KOPT-K1 (cell line): Measurements from ENCODE around the gene EXOC1.

Experiments used
- H3K27ac ChIP-seq: fragments of 200-600 bp; sonication (generic); 2 replicates; pipeline ENCODE4 v1.5.1; 2016; ENCODE audit warnings: antibody characterized with exemption, mild to moderate bottlenecking, low read depth, low read length; ENCODE audit not compliant: poor library complexity, severe bottlenecking
- H3K36me3 ChIP-seq: fragments of 200-600 bp; sonication (generic); 2 replicates; pipeline ENCODE4 v1.5.1; 2017; ENCODE audit warnings: antibody characterized with exemption, mild to moderate bottlenecking, low read length, moderate library complexity; ENCODE audit not compliant: insufficient read depth
- H3K9me3 ChIP-seq: fragments of 200-600 bp; sonication (generic); 2 replicates; pipeline ENCODE4 v1.5.1; 2017; ENCODE audit warnings: antibody characterized with exemption, low read length, mild to moderate bottlenecking; ENCODE audit not compliant: insufficient read depth, poor library complexity, severe bottlenecking

EXOC1 gene

GRCh38 chr4:55853484-55854046 is at the start of gene EXOC1:
TSS of gene EXOC1 (plus strand) at chr4:55853648. CDS start at chr4:55858324, 4,676 bp downstream.
- H3K27ac ChIP-seq, result peak within 1 kb of the TSS; percentile 79
- peaks cover 6% of the 10 kb centered on the region for H3K9me3 ChIP-seq
- H3K36me3 ChIP-seq, result peaks cover 5% of the 10 kb centered on the region; the same call in 1 of the 2 replicates

GRCh38 chr4:55807556-55807955 is 45.9 kb upstream of the EXOC1 start:
- no peak overlapping the region for H3K27ac ChIP-seq
- H3K9me3 ChIP-seq, result no peaks in the 10 kb centered on the region
- no peaks in the 10 kb centered on the region for H3K36me3 ChIP-seq

GRCh38 chr4:55808186-55808585 is 45.3 kb upstream of the EXOC1 start:
- Histone ChIP-seq H3K9me3 (no peaks in the 10 kb centered on the region), H3K36me3 (no peaks in the 10 kb centered on the region), H3K27ac (no peak overlapping the region)

GRCh38 chr4:55808632-55809031 is 44.8 kb upstream of the EXOC1 start:
- H3K27ac ChIP-seq, result no peak overlapping the region
- H3K36me3 ChIP-seq, result no peaks in the 10 kb centered on the region
- H3K9me3 ChIP-seq, result no peaks in the 10 kb centered on the region

- Histone ChIP-seq H3K27ac (no peak overlapping the region), H3K36me3 (no peaks in the 10 kb centered on the region)
Observed at GRCh38 chr4:55817691-55818090, 35.8 kb upstream of the EXOC1 start.

GRCh38 chr4:55819634-55820033 is 33.8 kb upstream of the EXOC1 start, which contains the start of gene EXOC1L:
TSS of gene EXOC1L (plus strand) at chr4:55819790. CDS start at chr4:55820027, 237 bp downstream.
- Histone ChIP-seq H3K27ac (no peak within 1 kb of the TSS), H3K36me3 (no peaks in the 10 kb centered on the region), H3K9me3 (no peaks in the 10 kb centered on the region)

More at GRCh38 chr4:55817691-55818090, 35.8 kb upstream of the EXOC1 start:
- no peaks in the 10 kb centered on the region for H3K9me3 ChIP-seq

- Histone ChIP-seq H3K9me3 (no peaks in the 10 kb centered on the region), H3K36me3 (no peaks in the 10 kb centered on the region), H3K27ac (no peak overlapping the region)
Observed at GRCh38 chr4:55820279-55820678, 33.2 kb upstream of the EXOC1 start.

- no peaks in the 10 kb centered on the region for H3K9me3 ChIP-seq
- no peaks in the 10 kb centered on the region for H3K36me3 ChIP-seq
- no peak overlapping the region for H3K27ac ChIP-seq
Observed at GRCh38 chr4:55822329-55822728, 31.1 kb upstream of the EXOC1 start.

- no peak overlapping the region for H3K27ac ChIP-seq
- H3K9me3 ChIP-seq, result no peaks in the 10 kb centered on the region
- H3K36me3 ChIP-seq, result no peaks in the 10 kb centered on the region
Observed at GRCh38 chr4:55824865-55825264, 28.6 kb upstream of the EXOC1 start.

GRCh38 chr4:55826986-55827385 is 26.5 kb upstream of the EXOC1 start:
- no peaks in the 10 kb centered on the region for H3K36me3 ChIP-seq
- no peaks in the 10 kb centered on the region for H3K9me3 ChIP-seq
- no peak overlapping the region for H3K27ac ChIP-seq

GRCh38 chr4:55827582-55827981 is 25.9 kb upstream of the EXOC1 start:
- no peaks in the 10 kb centered on the region for H3K9me3 ChIP-seq
- H3K36me3 ChIP-seq, result no peaks in the 10 kb centered on the region
- H3K27ac ChIP-seq, result no peak overlapping the region

- Histone ChIP-seq H3K36me3 (no peaks in the 10 kb centered on the region), H3K27ac (no peak overlapping the region), H3K9me3 (no peaks in the 10 kb centered on the region)
Observed at GRCh38 chr4:55830048-55830447, 23.4 kb upstream of the EXOC1 start.

- H3K36me3 ChIP-seq, result no peaks in the 10 kb centered on the region
- no peak overlapping the region for H3K27ac ChIP-seq
- no peaks in the 10 kb centered on the region for H3K9me3 ChIP-seq
Observed at GRCh38 chr4:55830716-55831115, 22.7 kb upstream of the EXOC1 start.

- H3K9me3 ChIP-seq, result peaks cover 10% of the 10 kb centered on the region
- no peaks in the 10 kb centered on the region for H3K36me3 ChIP-seq
- no peak overlapping the region for H3K27ac ChIP-seq
Observed at GRCh38 chr4:55834086-55834795, 19.2 kb upstream of the EXOC1 start.

- Histone ChIP-seq H3K9me3 (peaks cover 10% of the 10 kb centered on the region), H3K36me3 (no peaks in the 10 kb centered on the region), H3K27ac (no peak overlapping the region)
Observed at GRCh38 chr4:55837903-55838302, 15.5 kb upstream of the EXOC1 start.

- peaks cover 10% of the 10 kb centered on the region for H3K9me3 ChIP-seq
- H3K27ac ChIP-seq, result no peak overlapping the region
- no peaks in the 10 kb centered on the region for H3K36me3 ChIP-seq
Observed at GRCh38 chr4:55838356-55838755, 15.1 kb upstream of the EXOC1 start.
